ENCODE results near the gene GRID1.

The GRID1 gene

GRCh38 chr10:86204421-86205305, 161.9 kb downstream of the GRID1 start:
- DNase-seq, result no peak

- no peak for DNase-seq
Measured at GRCh38 chr10:86203162-86203905, 163.3 kb downstream of the GRID1 start.

GRCh38 chr10:86202226-86202735, 164.3 kb downstream of the GRID1 start:
- DNase-seq, result no peak

GRCh38 chr10:86200867-86201266, 165.7 kb downstream of the GRID1 start:
- DNase-seq, result no peak

GRCh38 chr10:86200269-86200668, 166.3 kb downstream of the GRID1 start:
- no peak for DNase-seq

GRCh38 chr10:86199041-86199440, 167.6 kb downstream of the GRID1 start:
- no peak for DNase-seq

GRCh38 chr10:86198271-86198670, 168.3 kb downstream of the GRID1 start:
- no peak for DNase-seq

GRCh38 chr10:86197166-86197790, 169.3 kb downstream of the GRID1 start:
- DNase-seq, result no peak

GRCh38 chr10:86195521-86196157, 171.0 kb downstream of the GRID1 start:
- no peak for DNase-seq

GRCh38 chr10:86194684-86195083, 171.9 kb downstream of the GRID1 start:
- no peak for DNase-seq

- DNase-seq, result no peak
Measured at GRCh38 chr10:86193841-86194240, 172.8 kb downstream of the GRID1 start.

- DNase-seq, result no peak
Measured at GRCh38 chr10:86192691-86193090, 173.9 kb downstream of the GRID1 start.

GRCh38 chr10:86192147-86192546, 174.4 kb downstream of the GRID1 start:
- no peak for DNase-seq

GRCh38 chr10:86191686-86192085, 174.9 kb downstream of the GRID1 start:
- DNase-seq, result no peak

GRCh38 chr10:86191166-86191565, 175.4 kb downstream of the GRID1 start:
- DNase-seq, result no peak

GRCh38 chr10:86190291-86190690, 176.3 kb downstream of the GRID1 start:
- no peak for DNase-seq

GRCh38 chr10:86189891-86190290, 176.7 kb downstream of the GRID1 start:
- no peak for DNase-seq

- DNase-seq, result no peak
Measured at GRCh38 chr10:86188796-86189558, 177.6 kb downstream of the GRID1 start.

- no peak for DNase-seq
Measured at GRCh38 chr10:86188326-86188725, 178.3 kb downstream of the GRID1 start.

- DNase-seq, result no peak
Measured at GRCh38 chr10:86187499-86188239, 178.9 kb downstream of the GRID1 start.

- no peak for DNase-seq
Measured at GRCh38 chr10:86186633-86187032, 180.0 kb downstream of the GRID1 start.

All from activated CD8-positive, alpha-beta memory T cell treated with anti-CD3 and anti-CD28 coated beads, Interleukin-2, amount 50 U/mL, for 4 hours (primary cell).